Measurements from ENCODE around the gene FITM1.

FITM1 gene

DNA sequence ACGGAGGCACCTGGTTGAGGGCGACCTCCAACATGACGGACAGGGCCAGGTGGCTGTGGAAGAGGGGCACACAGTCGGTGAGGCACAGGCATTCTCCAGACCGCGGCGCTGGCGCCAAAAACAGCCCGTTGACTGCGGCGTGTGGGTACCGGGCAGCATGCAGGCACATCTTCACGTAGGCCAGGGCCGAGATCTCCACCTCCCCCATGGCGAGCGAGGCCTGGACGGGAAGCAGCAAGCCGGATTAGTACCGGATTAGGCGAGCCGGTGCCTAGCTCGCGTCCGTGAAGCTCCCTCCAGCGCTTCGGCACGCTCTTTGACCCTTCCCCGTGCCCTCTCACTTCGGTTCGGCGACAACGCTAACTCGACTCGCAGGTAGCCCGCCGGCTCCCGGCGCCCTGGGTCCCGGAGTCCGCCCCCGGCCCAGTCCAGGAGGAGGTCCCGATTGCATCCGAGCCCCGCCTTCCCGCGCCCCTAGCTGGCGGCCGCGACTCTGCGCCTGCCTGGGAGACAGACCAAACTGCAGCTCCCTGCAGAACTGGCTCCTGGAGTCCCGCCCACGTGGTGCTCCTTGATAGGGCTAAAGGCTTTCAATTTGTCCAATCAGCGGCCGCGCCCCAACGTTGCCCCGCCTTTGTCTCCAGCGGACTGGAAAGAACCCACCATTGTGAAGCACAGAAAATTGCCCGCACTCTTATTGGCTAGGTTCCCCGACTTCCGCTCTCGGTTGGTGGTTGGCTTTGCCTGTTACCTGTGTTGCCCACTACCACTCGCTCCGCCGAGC is 10.8 kb downstream of the FITM1 start, which contains the start of gene EMC9:
TSS of gene EMC9 (minus strand) at position 495 of the 784 bp plus-strand sequence. CDS start at position 208, 287 bp downstream.
- DNase-seq: peak; percentile 99

- DNase-seq: peak; percentile 47
Measured at GRCh38 chr14:24143511-24143910, 13.1 kb downstream of the FITM1 start.

DNA sequence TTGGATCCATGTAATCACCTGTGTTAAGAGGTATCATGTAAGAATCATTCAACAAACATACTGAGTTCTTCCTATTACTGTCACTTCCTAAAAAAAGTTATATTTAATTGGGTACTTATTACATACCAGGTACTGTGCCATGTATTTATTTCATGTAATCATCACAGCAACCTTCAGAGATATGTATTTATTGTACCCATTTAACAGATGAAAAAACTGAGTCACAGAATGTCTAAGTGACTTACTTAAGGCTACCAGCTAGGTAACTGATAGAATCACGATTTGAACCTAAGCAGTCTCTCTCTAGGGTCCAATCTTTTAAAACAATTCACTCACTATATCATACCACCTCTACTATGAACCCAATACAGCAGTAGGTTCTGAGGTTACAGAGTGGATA is 14.0 kb downstream of the FITM1 start:
- DNase-seq: no peak

- DNase-seq: no peak
Measured at GRCh38 chr14:24145219-24145618, 14.8 kb downstream of the FITM1 start.

GRCh38 chr14:24145690-24146452 is 15.4 kb downstream of the FITM1 start:
- no peak for DNase-seq

- peak; percentile 98 for DNase-seq
Measured at GRCh38 chr14:24146453-24146977, 16.1 kb downstream of the FITM1 start, which contains the start of gene PSME2. Gene PSME2, minus strand, starts transcription at chr14:24146610. Its CDS starts 29 bp downstream, at chr14:24146581.

- peak; percentile 98 for DNase-seq
Measured at GRCh38 chr14:24146978-24147760, 16.7 kb downstream of the FITM1 start, which contains the start of gene RNF31. Gene RNF31, plus strand, starts transcription at chr14:24147498. Its CDS starts 201 bp downstream, at chr14:24147699.

DNA sequence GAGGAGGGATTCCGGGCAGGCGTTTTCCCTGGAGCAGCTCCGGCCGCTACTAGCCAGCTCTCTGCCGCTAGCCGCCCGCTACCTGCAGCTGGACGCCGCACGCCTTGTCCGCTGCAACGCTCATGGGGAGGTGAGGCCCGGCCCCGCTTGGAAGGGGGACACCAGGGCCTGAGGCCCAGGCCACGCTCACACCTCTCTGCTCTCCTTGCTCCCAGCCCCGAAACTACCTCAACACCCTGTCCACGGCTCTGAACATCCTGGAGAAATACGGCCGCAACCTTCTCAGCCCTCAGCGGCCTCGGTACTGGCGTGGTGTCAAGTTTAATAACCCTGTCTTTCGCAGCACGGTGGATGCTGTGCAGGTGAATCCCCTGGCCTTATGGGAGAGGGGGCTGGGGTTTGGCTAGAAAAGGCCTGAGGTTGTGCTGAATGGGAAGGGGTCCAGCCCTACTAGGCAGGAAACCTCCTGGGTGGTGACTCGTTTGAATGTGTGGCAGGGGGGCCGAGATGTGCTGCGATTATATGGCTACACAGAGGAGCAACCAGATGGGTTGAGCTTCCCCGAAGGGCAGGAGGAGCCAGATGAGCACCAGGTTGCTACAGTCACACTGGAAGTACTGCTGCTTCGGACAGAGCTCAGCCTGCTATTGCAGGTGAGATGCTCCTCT is 17.4 kb downstream of the FITM1 start:
- no peak for DNase-seq

- no peak for DNase-seq
Measured at GRCh38 chr14:24149302-24149969, 19.0 kb downstream of the FITM1 start.

GRCh38 chr14:24150061-24150460 is 19.6 kb downstream of the FITM1 start:
- DNase-seq: no peak

DNA sequence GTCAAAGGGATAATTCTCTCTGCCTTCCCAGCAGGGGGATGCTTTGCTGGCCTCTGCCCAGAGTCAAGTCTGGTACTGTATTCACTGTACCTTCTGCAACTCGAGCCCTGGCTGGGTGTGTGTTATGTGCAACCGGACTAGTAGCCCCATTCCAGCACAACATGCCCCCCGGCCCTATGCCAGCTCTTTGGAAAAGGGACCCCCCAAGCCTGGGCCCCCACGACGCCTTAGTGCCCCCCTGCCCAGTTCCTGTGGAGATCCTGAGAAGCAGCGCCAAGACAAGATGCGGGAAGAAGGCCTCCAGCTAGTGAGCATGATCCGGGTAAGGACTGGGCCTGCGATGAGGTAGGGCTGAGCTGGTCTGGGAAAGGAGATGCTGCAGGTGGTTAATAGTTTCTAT is 20.1 kb downstream of the FITM1 start:
- DNase-seq: no peak

DNA sequence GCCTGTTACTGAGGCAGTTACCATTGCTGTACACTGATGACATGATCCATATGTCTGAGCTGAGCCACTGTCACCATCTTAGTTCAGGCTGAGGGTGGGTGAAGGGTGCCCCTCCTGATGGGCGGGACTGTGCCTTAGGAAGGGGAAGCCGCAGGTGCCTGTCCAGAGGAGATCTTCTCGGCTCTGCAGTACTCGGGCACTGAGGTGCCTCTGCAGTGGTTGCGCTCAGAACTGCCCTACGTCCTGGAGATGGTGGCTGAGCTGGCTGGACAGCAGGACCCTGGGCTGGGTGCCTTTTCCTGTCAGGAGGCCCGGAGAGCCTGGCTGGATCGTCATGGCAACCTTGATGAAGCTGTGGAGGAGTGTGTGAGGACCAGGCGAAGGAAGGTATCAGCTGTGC is 20.5 kb downstream of the FITM1 start:
- DNase-seq: no peak

DNA sequence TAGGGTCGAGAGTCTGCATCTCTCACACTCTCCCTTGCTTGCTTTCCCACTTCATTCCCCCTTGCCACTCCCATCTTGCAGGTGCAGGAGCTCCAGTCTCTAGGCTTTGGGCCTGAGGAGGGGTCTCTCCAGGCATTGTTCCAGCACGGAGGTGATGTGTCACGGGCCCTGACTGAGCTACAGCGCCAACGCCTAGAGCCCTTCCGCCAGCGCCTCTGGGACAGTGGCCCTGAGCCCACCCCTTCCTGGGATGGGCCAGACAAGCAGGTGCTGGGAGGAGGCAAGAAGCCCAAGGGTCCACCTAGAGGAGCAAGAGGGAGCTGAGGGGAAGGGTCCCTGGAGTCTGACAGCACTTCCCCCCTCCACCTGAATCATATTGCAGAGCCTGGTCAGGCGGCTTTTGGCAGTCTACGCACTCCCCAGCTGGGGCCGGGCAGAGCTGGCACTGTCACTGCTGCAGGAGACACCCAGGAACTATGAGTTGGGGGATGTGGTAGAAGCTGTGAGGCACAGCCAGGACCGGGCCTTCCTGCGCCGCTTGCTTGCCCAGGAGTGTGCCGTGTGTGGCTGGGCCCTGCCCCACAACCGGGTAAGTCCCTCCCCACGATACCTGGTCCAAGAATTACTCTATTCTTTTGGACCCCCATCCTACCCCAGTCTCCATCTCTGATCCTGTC is 21.1 kb downstream of the FITM1 start:
- no peak for DNase-seq

DNA sequence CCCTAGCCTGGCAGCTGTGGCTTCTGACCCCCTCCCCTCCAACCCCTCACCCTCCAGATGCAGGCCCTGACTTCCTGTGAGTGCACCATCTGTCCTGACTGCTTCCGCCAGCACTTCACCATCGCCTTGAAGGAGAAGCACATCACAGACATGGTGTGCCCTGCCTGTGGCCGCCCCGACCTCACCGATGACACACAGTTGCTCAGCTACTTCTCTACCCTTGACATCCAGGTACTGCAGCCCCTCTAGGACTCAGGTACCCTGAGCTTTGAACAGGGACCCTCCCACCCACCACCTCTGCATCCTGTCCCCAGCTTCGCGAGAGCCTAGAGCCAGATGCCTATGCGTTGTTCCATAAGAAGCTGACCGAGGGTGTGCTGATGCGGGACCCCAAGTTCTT is 24.6 kb downstream of the FITM1 start:
- no peak for DNase-seq

DNA sequence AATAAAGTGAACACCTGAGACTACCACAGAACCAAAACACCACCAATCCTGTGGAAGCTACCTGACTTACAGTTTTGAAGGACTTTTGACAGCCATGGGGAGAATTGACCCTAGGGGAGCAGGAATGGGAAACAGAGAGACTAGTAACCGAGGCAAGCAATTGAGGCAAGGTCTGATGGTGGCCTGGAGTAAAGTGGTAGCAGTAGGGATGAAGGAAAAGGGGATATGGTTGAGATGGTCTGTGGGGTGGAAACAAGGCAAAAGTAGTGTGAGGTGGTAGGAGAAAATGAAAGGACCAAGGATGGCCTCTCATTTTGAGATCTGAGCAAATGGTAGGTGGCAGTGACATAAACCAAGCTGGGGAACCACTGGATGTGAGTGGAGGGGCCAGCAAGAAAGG is 26.4 kb downstream of the FITM1 start:
- no peak for DNase-seq

- DNase-seq: no peak
Measured at GRCh38 chr14:24157331-24157730, 26.9 kb downstream of the FITM1 start.

GRCh38 chr14:24159777-24160498 is 29.5 kb downstream of the FITM1 start:
- DNase-seq: no peak

DNA sequence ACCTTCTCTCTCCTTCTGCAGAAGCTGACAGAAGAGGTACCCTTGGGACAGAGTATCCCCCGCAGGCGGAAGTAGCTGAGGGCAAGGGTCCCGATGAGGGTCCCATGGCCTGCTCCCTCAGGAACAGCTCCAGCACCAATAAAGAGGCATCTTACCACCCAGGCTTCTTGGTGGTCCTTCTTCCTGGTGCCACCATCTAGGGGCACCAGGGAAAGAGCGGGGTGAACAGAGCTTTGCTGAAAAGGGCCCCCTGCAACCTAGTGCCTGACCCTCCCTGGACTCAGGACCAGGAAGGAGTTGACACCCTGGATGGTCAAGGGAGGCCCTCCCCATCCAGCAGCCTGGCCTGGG is 30.0 kb downstream of the FITM1 start:
- DNase-seq: no peak

DNA sequence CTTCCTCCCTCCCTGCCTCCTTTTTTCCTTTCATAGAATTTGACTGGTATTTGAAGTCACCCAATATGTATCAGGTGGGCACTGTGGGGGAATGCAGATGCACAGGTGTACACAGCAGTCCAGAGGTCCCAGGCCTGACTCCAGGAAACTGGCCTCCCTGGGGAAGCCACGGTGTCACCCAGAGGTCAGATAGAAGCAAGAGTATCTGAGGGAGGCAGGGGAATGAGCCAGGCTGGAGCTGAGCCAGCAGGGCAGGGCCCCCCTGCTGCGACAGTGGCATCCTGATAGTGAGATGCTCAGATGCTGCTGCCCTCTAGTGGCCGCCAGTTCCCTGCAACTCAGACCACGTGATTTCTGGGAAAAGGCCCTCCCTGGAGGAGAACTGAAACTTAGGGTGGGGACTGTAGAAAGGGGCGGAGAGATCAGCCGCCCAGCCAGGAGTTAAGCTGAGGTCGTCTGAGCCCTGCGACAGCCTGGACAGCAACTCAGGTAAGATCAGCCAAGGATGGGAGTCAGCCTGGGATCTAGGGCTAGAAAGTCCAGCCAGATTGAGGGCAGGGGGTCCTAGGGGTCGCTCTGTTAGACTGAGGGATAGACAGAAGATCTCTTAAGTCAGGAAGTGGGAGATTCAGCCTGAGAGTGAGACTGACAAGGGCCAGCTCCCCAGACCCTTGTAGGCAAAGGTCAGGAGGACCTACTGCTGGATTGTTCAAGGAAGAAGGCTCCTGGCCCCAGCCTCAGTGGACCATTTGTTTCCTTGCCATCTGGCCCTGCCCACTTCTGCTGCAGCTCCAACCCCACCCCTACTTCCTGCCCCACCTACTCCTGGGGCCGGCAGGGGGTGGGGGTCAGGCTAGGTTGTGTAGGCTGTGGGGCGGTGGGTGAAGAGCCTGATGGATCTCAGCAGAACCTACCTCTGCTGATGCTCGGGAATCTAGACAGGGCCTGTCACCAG is 30.7 kb downstream of the FITM1 start, which contains the start of gene IRF9:
TSS of gene IRF9 (plus strand) at position 416 of the 955 bp plus-strand sequence. CDS start 880 bp downstream, outside the sequence.
- peak; percentile 94 for DNase-seq
